Heart left ventricle (tissue), 13 donors: ENCODE measurements around the gene METTL9.

Source experiments
- POLR2A ChIP-seq, 2 donors: fragments of 450-650 bp; IDR thresholded peaks; one replicate each; pipeline ENCODE4 v1.6.1; 2017; ENCODE audit warnings: antibody characterized with exemption in 2 of 2, mild to moderate bottlenecking in 2 of 2, moderate library complexity in 2 of 2
- TF ChIP-seq, protein P1 (sequence below), 12 donors: fragments of 200-600 bp; sonication (generic) in 4 of 12; IDR thresholded peaks; one replicate each; pipeline versions ENCODE4 v1.5.0 to v1.8.0; 2018 to 2022; ENCODE audit warnings: antibody characterized with exemption in 12 of 12, mild to moderate bottlenecking in 5 of 12
- donor health status: ischemic (EF 13 %, LVEDD 7.1; RV severe dilation, severe dysfunction).
- donor health status: DM: no; HTN: yes; CAD: no.
- donor health status: DM: no; HTN: no; CAD: no.
- donor health status: ischemic (EF 25% LVEDD 6.9; RV normal size, moderate dysfunction).
- donor health status: ischemic (EF 25% LVEDD 5.7; RV mildly dilated, moderate dysfunction).
- donor health status: ischemic (EF 35%, LVEDD 5.7; RV mildly dilated, moderate dysfunction).
- donor health status: nonischemic (EF 11% LVEDD 7.7; RV severe dilation, severe dysfunction).
- donor health status: DM: yes; HTN: yes; CAD: no.
- donor health status: PGD.
- donor health status: ischemic (EF 29% LVEDD 5.4; RV normal size, mild dysfunction).
- donor health status: nonischemic (EF 23%, LVEDD 6.1; RV moderate dilation, normal function).

DNA sequence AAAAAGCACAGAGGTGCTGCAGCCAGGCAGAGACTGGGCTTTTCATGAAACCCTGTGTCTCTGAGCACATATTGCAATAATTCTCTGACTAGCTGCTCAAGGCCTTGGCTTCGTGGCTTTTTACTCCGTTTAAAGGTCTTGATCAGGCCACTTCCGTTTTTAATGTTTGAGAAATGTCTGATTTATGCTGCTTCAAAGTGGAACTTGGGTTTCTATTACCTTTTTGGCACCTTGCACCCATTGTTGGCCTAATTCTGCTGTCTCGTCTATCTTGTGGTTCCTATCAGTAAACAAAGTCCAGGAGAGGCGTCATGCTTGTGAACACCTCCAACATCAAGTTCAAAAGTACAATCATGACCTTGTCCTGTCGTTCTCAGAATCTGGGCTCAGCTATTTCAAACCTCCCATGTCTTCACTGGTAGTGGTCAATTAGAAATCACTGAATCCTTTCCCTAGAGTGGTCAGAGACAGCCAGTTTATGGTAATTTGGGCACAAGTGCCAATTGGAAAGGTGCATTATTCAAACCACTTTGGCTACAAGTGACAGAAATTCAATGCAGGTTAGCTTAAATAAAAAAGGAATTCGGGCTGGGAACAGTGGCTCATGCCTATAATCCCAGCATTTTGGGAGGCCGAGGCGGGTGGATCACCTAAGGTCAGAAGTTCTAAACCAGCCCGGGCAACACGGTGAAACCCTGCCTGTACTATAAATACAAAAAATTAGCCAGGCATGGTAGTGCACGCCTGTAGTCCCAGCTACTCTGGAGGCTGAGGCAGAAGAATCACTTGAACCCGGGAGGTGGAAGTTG, 33.3 kb upstream of the METTL9 start:
- TF ChIP-seq, protein P1, sequence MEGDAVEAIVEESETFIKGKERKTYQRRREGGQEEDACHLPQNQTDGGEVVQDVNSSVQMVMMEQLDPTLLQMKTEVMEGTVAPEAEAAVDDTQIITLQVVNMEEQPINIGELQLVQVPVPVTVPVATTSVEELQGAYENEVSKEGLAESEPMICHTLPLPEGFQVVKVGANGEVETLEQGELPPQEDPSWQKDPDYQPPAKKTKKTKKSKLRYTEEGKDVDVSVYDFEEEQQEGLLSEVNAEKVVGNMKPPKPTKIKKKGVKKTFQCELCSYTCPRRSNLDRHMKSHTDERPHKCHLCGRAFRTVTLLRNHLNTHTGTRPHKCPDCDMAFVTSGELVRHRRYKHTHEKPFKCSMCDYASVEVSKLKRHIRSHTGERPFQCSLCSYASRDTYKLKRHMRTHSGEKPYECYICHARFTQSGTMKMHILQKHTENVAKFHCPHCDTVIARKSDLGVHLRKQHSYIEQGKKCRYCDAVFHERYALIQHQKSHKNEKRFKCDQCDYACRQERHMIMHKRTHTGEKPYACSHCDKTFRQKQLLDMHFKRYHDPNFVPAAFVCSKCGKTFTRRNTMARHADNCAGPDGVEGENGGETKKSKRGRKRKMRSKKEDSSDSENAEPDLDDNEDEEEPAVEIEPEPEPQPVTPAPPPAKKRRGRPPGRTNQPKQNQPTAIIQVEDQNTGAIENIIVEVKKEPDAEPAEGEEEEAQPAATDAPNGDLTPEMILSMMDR (IDR thresholded peaks at IDR 0.05), result no peak
- no peak for TF ChIP-seq POLR2A (IDR thresholded peaks at IDR 0.05)
